Measurements from ENCODE around the gene RAB8A. TPM values are rescaled to one million over a fixed set of nuclear protein-coding genes. Genes with fewer than 3 reads are reported as not detected.

The RAB8A gene
- total and polyA plus RNA-seq, 9 of the 15 experiments (the other 6 are each of a cell fraction or from before 2014, with no cell fraction given), result 11.2 to 102 (median 53.2) TPM

DNA sequence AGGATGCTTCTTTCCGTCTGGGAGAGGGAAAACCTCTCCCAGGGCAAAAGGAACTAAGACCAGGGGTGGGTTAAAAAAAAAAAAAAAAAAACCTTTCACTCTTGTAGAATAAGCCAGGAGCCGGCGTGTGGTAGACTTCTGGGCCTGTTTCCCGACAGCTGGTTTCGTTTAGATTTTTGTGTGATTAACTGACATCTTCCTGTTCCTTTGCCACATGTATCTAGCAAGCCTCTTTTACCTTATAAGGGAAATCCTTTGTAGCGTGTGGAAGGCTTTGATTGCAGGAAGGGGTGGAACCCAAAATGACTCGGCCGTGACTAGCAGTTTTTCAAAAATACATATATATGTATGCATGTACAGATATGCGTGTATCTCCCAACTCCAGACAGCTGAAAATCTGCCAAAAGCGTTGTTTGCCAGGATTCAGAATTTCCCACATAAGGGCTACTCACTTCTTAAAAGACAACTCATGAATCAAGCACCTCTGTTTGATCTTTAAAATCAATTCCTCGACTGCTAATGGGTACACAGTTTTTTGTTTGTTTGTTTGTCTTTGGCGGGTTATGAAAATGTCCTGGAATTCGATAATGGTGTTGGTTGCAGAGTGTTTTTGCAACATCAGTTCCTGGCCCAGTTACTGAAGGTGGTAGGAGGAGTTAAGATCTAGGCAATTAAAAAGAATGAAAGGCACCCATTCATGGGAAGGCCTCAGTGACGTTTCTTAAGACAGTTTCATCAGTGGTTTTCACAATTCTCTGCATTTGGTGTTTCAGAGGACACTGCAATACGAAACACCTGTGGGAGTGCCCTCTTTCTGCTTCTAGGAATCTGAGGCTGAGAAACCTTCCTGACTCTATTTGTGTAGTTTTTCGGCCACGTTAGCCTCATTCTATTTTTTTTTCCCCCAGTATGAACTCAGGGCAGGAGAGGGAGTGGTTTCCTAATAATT lies 32.7 kb upstream of the RAB8A start (continued):
- TF ChIP-seq E2F4 (CRISPR knock-in tag; IDR thresholded peaks at IDR 0.05; ENCODE audit: low read depth) (no peak), CBFA2T3 (IDR thresholded peaks at IDR 0.05) (peak; percentile 98), MTA2 (IDR thresholded peaks at IDR 0.05; ENCODE audit: low read depth) (peak; percentile 91), ZKSCAN8 (CRISPR knock-in tag; IDR thresholded peaks at IDR 0.05) (peak; percentile 65; the same call in 1 of the 2 replicates), SMAD1 (IDR thresholded peaks at IDR 0.05; ENCODE audit: low read depth, low read length, partially characterized antibody) (peak; percentile 84), NR0B1 (IDR thresholded peaks at IDR 0.05; ENCODE audit: partially characterized antibody) (no peak), FOS (IDR thresholded peaks at IDR 0.05; ENCODE audit: extremely low read depth, insufficient read length) (peak; percentile 7), HMGN3 (IDR thresholded peaks at IDR 0.05; ENCODE audit: borderline replicate concordance, extremely low read depth, insufficient read length, low read depth, low read length) (peak; percentile 87), NRF1 (conservative IDR thresholded peaks at IDR 0.05 in 1 of 2, IDR thresholded peaks at IDR 0.05 in 1 of 2) (peak; percentile 35 to 53; a peak in 3 of 4 replicates), MEIS2 (IDR thresholded peaks at IDR 0.05; ENCODE audit: partially characterized antibody) (peak; percentile 82), BRD4 (IDR thresholded peaks at IDR 0.05) (no peak), STAT5A (IDR thresholded peaks at IDR 0.05; ENCODE audit: borderline replicate concordance, low read length) (peak; percentile 91), FOXA1 (IDR thresholded peaks at IDR 0.05; ENCODE audit: borderline replicate concordance) (0 out of 2 replicates have a peak, but pooled peaks have one; percentile 22), SLC30A9 (CRISPR knock-in tag; IDR thresholded peaks at IDR 0.05) (no peak), MXI1 (IDR thresholded peaks at IDR 0.05; ENCODE audit: low read depth, low read length) (peak; percentile 76), HMG20A (CRISPR knock-in tag; conservative IDR thresholded peaks at IDR 0.05) (no peak), NONO (IDR thresholded peaks at IDR 0.05; ENCODE audit: low read depth in 2 of 2, low read length in 1 of 2) (peak in 1 of 2 experiments; percentile 54; a peak in 1 of 4 replicates), SRSF9 (IDR thresholded peaks at IDR 0.05; ENCODE audit: borderline replicate concordance, low read depth, low read length) (no peak), NCOR1 (IDR thresholded peaks at IDR 0.05) (peak; percentile 94), THRAP3 (IDR thresholded peaks at IDR 0.05; ENCODE audit: borderline replicate concordance) (peak; percentile 34; the same call in 1 of the 2 replicates), ZNF232 (CRISPR knock-in tag; IDR thresholded peaks at IDR 0.05) (peak; percentile 27; the same call in 1 of the 2 replicates), ZC3H4 (CRISPR knock-in tag; IDR thresholded peaks at IDR 0.05; ENCODE audit: borderline replicate concordance) (no peak), MAFG (tag; conservative IDR thresholded peaks at IDR 0.05) (peak; percentile 96), TAF1 (IDR thresholded peaks at IDR 0.05; ENCODE audit: control insufficient read depth, extremely low read depth, insufficient read depth, low read length, severe bottlenecking) (peak; percentile 7), ZNF239 (CRISPR knock-in tag; IDR thresholded peaks at IDR 0.05) (no peak)
- TF ChIP-seq, protein P1, sequence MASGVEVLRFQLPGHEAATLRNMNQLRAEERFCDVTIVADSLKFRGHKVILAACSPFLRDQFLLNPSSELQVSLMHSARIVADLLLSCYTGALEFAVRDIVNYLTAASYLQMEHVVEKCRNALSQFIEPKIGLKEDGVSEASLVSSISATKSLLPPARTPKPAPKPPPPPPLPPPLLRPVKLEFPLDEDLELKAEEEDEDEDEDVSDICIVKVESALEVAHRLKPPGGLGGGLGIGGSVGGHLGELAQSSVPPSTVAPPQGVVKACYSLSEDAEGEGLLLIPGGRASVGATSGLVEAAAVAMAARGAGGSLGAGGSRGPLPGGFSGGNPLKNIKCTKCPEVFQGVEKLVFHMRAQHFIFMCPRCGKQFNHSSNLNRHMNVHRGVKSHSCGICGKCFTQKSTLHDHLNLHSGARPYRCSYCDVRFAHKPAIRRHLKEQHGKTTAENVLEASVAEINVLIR (CRISPR knock-in tag; IDR thresholded peaks at IDR 0.05), result no peak
